Heart right ventricle (tissue), 16 donors: ENCODE measurements around the gene CHST11. TPM values are rescaled to one million over a fixed set of nuclear protein-coding genes. Genes with fewer than 3 reads are reported as not detected.

Experiments
- ATAC-seq, 8 donors: fragments of 200-7000 bp; cut with Tn5 transposase; one replicate each; pipeline ENCODE4 v1.9.1; 2020; ENCODE audit warnings: mild to moderate bottlenecking in 8 of 8, moderate library complexity in 8 of 8, moderate number of reproducible peaks in 1 of 8
- DNase-seq, 2 donors: peaks; one replicate each; pipeline ENCODE4 v3.0.0-alpha.2; 2020
- H3K27ac ChIP-seq, 10 donors: fragments of 200-600 bp; sonication (generic) in 2 of 10; one replicate each; pipeline versions ENCODE4 v1.5.0 to v1.8.0; 2020 to 2022; ENCODE audit warnings: mild to moderate bottlenecking in 3 of 10
- H3K27me3 ChIP-seq, 7 donors: fragments of 200-600 bp; one replicate each; pipeline ENCODE4 v1.8.0; 2021 to 2022; ENCODE audit warnings: mild to moderate bottlenecking in 2 of 7
- H3K36me3 ChIP-seq, 9 donors: fragments of 200-600 bp; sonication (generic) in 1 of 9; one replicate each; pipeline versions ENCODE4 v1.5.0 to v1.8.0; 2020 to 2022; ENCODE audit warnings: mild to moderate bottlenecking in 2 of 9
- H3K4me1 ChIP-seq, 9 donors: fragments of 200-600 bp; sonication (generic) in 1 of 9; one replicate each; pipeline versions ENCODE4 v1.5.0 to v1.8.0; 2020 to 2022; ENCODE audit warnings: mild to moderate bottlenecking in 4 of 9
- H3K4me3 ChIP-seq, 10 donors: fragments of 200-600 bp; sonication (generic) in 2 of 10; one replicate each; pipeline versions ENCODE4 v1.5.0 to v1.8.0; 2020 to 2022; ENCODE audit warnings: mild to moderate bottlenecking in 7 of 10, moderate library complexity in 2 of 10
- H3K9me3 ChIP-seq, 11 donors: fragments of 200-600 bp in 10 of 11; sonication (generic) in 2 of 11; one replicate each; pipeline versions ENCODE4 v1.5.0 to v1.8.0; 2013 to 2022; ENCODE audit warnings: mild to moderate bottlenecking in 2 of 11, control low read depth in 1 of 11, moderate library complexity in 1 of 11
- WGBS, 2 donors: extraction: QIAGEN DNeasy Blood & Tissue Kit; methylation state at CpG; one replicate each; pipeline ENCODE4 v1.1.7; 2013; ENCODE audit warnings: inconsistent platforms in 1 of 2; 5-methylcytosine and 5-hydroxymethylcytosine counted together
- intact Hi-C, 10 donors: fragments of 100-400 bp; cut with DNase I; formaldehyde crosslinking; loops; one replicate each; pipeline versions ENCODE4 v1.11.1 to v1.14.2; 2022
- polyA plus RNA-seq, 2 donors: library from polyadenylated mRNA; stranded (reverse); fragments of 200-250 nt; gene quantifications; one replicate each; pipeline ENCODE4 v1.2.3, GENCODE V29; 2013
- total RNA-seq, 10 donors: library from RNA; stranded (reverse); fragmentation: NEBNext Ultra II Directional in 3 of 10; extraction: Animal tissue kit (Norgen Biotek cat#: 25700) in 3 of 10; gene quantifications; one replicate each; pipeline versions ENCODE4 v1.2.1 to v1.2.4, GENCODE V29; 2021 to 2023
- TF ChIP-seq, protein P1 (sequence below), 9 donors: fragments of 200-600 bp; sonication (generic) in 2 of 9; IDR thresholded peaks; one replicate each; pipeline versions ENCODE4 v1.5.0 to v1.8.0; 2021 to 2022; ENCODE audit warnings: antibody characterized with exemption in 9 of 9, mild to moderate bottlenecking in 5 of 9, moderate library complexity in 1 of 9
- donor health status: Arrhythmogenic right ventricular cardiomyopathy.
- donor health status: ischemic (EF 13 %, LVEDD 7.1; RV severe dilation, severe dysfunction).
- donor health status: healthy with polysubstance abuse.
- donor health status: DM: no; HTN: yes; CAD: no.
- donor health status: DM: no; HTN: no; CAD: no.
- donor health status: ischemic (EF 25% LVEDD 6.9; RV normal size, moderate dysfunction).
- donor health status: ischemic (EF 25% LVEDD 5.7; RV mildly dilated, moderate dysfunction).
- donor health status: healthy.
- donor health status: DM: yes; HTN: yes; CAD: no.
- donor health status: Ischemic cardiomyopathy.
- donor health status: ischemic (EF 35%, LVEDD 5.7; RV mildly dilated, moderate dysfunction).
- donor health status: nonischemic (EF 11% LVEDD 7.7; RV severe dilation, severe dysfunction).
- donor health status: DM: yes; HTN: yes; CAD: no.
- donor health status: PGD.
- donor health status: ischemic (EF 29% LVEDD 5.4; RV normal size, mild dysfunction).
- donor health status: nonischemic (EF 23%, LVEDD 6.1; RV moderate dilation, normal function).

The CHST11 gene
- total and polyA plus RNA-seq, 12 donors = 1.1 to 12.7 (median 4.3) TPM

DNA sequence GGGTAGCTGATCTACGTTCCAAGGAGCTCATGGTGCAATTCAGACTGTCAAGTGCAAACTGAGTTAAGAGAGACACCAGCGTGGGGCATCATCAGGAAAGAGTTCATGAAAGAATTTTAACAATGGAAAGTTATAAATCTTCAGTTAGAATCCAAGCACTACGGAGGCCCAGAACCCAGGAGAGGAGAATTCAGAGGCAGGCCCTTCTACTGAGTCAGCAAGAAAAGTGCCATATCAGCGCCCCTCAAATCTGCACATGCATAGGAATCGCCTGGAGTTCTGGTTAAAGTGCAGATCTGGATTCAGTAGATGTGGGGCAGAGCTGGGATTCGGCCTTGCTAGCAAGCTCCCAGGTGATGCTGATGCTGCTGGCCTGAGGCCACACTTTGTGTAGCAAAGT is 45.9 kb downstream of the CHST11 start:
- ATAC-seq (no peak), DNase-seq (no peak)
- peaks cover 0 to 4% (median 0%) of the 10 kb centered on the region in 11 donors for H3K9me3 ChIP-seq
- no peaks in the 10 kb centered on the region for H3K27me3 ChIP-seq
- WGBS, 2 donors = 80 to 87% methylated on average over 6 of the region's 6 CpGs
- intact Hi-C loops = no loop called here
- H3K4me3 ChIP-seq = no peak overlapping the region
- TF ChIP-seq, protein P1, sequence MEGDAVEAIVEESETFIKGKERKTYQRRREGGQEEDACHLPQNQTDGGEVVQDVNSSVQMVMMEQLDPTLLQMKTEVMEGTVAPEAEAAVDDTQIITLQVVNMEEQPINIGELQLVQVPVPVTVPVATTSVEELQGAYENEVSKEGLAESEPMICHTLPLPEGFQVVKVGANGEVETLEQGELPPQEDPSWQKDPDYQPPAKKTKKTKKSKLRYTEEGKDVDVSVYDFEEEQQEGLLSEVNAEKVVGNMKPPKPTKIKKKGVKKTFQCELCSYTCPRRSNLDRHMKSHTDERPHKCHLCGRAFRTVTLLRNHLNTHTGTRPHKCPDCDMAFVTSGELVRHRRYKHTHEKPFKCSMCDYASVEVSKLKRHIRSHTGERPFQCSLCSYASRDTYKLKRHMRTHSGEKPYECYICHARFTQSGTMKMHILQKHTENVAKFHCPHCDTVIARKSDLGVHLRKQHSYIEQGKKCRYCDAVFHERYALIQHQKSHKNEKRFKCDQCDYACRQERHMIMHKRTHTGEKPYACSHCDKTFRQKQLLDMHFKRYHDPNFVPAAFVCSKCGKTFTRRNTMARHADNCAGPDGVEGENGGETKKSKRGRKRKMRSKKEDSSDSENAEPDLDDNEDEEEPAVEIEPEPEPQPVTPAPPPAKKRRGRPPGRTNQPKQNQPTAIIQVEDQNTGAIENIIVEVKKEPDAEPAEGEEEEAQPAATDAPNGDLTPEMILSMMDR (IDR thresholded peaks at IDR 0.05) = no peak
- no peaks in the 10 kb centered on the region for H3K36me3 ChIP-seq
- peaks cover 0 to 58% (median 21%) of the 10 kb centered on the region in 9 donors for H3K4me1 ChIP-seq
- no peak overlapping the region for H3K27ac ChIP-seq

DNA sequence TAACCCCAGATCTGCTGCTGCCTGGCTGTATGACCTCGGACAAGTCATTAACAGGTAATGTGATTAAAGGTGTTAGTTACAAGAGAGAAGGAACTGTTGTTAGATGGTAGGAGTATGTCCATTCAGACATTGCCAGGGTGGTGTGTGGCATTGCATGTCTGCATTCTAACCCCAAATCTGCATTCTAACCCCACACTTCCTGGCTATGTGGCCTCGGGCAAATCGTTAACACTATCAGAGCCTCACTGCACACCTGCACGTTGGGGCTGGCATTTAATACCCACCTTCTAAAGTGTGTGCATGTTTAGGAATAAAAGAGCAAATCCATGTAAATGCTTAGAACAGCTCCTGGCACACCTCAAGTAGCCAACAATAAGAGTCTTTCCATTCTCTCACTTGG is 46.4 kb downstream of the CHST11 start:
- no peak overlapping the region for H3K27ac ChIP-seq

DNA sequence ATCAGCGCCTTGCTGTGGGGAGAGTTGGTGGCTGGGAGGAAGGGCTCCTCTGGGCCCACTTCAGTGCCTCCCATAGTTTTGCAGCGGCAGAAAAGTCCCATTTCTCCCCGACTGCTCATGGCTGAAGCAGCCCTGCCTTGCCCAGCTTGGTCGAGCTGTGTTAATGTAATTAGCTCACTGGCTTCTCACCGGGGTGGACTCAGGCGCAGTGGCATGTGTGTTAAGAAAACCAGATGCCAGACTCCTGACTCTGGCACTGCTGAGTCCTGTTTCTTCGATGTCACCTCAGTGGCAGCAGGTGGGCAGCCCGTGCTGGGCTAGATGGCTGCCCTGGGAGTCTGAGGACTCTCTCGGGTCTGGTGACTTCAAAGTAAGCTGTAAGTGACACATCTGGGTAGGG is 47.4 kb downstream of the CHST11 start:
- Histone ChIP-seq H3K9me3 (peaks cover 0 to 4% (median 0%) of the 10 kb centered on the region in 11 donors), H3K27me3 (no peaks in the 10 kb centered on the region), H3K27ac (no peak overlapping the region), H3K4me1 (peaks cover 0 to 58% (median 21%) of the 10 kb centered on the region in 9 donors), H3K36me3 (no peaks in the 10 kb centered on the region), H3K4me3 (no peak overlapping the region)
- ATAC-seq = peak in 2 of 8 donors; percentile 18 to 31
- 80 to 85% methylated on average over 9 of the region's 9 CpGs for WGBS, 2 donors
- TF ChIP-seq, protein P1 (IDR thresholded peaks at IDR 0.05) = no peak
- intact Hi-C loops = no loop called here
- DNase-seq = no peak

More for the DNA sequence above, 46.4 kb downstream of the CHST11 start:
- no peak for DNase-seq
- no peaks in the 10 kb centered on the region for H3K36me3 ChIP-seq
- H3K4me1 ChIP-seq = peaks cover 0 to 58% (median 21%) of the 10 kb centered on the region in 9 donors
- intact Hi-C loops = no loop called here
- peaks cover 0 to 4% (median 0%) of the 10 kb centered on the region in 11 donors for H3K9me3 ChIP-seq
- TF ChIP-seq, protein P1 (IDR thresholded peaks at IDR 0.05) = no peak
- ATAC-seq = no peak
- 91 to 96% methylated on average over 4 of the region's 4 CpGs for WGBS, 2 donors
- no peak overlapping the region for H3K4me3 ChIP-seq
- H3K27me3 ChIP-seq = no peaks in the 10 kb centered on the region

DNA sequence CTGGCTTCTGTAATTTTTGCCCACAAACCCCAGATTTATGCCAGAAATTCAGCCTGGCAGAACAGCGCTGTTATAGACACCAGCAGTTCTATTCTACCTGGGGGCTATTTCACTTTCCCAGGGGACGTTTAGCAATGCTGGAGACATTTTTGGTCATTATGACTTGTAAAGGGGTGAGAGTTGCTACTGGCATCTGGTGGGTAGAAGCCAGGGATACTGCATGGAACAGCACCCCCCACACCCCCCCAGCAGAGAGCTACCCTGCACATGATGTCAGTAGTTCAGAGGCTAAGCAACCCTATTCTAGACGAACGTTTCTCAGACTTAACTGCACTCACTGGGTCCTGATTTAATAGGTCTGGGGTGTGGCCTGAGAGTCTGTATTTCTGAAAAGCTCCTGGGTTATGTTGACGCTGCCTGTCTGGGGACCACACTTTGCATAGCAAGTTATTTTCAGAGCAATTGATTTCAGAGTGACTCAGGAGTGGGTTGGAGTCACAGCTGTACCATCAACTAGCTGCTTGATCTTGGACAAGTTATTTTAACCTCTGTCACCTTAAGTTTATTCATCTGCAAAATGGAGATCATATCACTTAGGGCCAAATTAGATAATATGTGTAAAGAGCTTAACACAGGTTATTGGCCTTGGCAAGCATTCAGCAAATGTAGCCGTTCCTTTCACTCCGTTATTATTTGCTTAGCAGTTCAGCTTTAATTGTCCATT is 48.5 kb downstream of the CHST11 start:
- DNase-seq (no peak), ATAC-seq (peak in 1 of 8 donors; percentile 37)
- H3K27ac ChIP-seq = no peak overlapping the region
- peaks cover 0 to 60% (median 29%) of the 10 kb centered on the region in 9 donors for H3K4me1 ChIP-seq
- TF ChIP-seq, protein P1 (IDR thresholded peaks at IDR 0.05) = no peak
- no peak overlapping the region for H3K4me3 ChIP-seq
- intact Hi-C loops = loop anchor here in 1 of 10 donors (5.0 kb wide), 1 partner anchor 48 kb away; the partner anchor contains the start of gene CHST11
- no peaks in the 10 kb centered on the region for H3K27me3 ChIP-seq
- peaks cover 0 to 4% (median 0%) of the 10 kb centered on the region in 11 donors for H3K9me3 ChIP-seq
- H3K36me3 ChIP-seq = no peaks in the 10 kb centered on the region
- 61 to 66% methylated on average over 7 of the region's 7 CpGs for WGBS, 2 donors
